ENCODE data around the gene HIVEP3. TPM values are rescaled to one million over a fixed set of nuclear protein-coding genes. Genes with fewer than 3 reads are reported as not detected.

HIVEP3 gene
- total RNA-seq, 1 donor from 2014 or later, result 0.37 TPM

DNA sequence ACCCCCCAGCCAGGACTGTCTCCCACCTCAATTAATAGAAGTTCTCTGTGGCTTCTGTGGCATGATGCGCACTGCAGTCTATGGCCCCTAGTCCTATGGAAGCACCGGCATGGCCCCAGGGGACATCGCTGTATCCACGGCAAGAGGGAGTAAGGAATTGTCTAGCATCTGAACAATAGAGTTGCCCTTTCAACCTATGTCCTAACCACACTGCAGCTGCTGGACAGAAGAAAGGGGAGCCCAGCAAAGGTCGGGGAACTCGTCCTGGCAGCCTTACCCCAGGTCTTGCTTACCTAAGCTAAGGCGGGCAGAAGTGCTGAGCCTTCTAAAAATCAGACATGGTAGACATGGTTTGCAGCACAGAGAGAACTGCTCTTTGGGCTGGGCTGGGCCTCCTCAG lies 330.9 kb downstream of the HIVEP3 start:
- Histone ChIP-seq H3K4me2 (no peak overlapping the region), H3K4me1 (no peaks in the 10 kb centered on the region), H3F3A (ENCODE audit: low read depth) (no peaks in the 10 kb centered on the region), H3K9ac (no peak overlapping the region), H3K4me3 (no peak overlapping the region), H3K27ac (no peak overlapping the region), H3K79me2 (ENCODE audit: low read depth) (no peaks in the 10 kb centered on the region), H2AFZ (replicated peaks) (no peak overlapping the region), H3K9me3 (ENCODE audit: low read depth) (no peaks in the 10 kb centered on the region), H4K20me1 (ENCODE audit: low read depth) (no peaks in the 10 kb centered on the region), H3K27me3 (no peaks in the 10 kb centered on the region), H3K36me3 (no peaks in the 10 kb centered on the region)
- TF ChIP-seq EZH2phosphoT487 (IDR thresholded peaks at IDR 0.05), result no peak
- TF ChIP-seq EZH2 (IDR thresholded peaks at IDR 0.05), result no peak
- TF ChIP-seq, protein P1, sequence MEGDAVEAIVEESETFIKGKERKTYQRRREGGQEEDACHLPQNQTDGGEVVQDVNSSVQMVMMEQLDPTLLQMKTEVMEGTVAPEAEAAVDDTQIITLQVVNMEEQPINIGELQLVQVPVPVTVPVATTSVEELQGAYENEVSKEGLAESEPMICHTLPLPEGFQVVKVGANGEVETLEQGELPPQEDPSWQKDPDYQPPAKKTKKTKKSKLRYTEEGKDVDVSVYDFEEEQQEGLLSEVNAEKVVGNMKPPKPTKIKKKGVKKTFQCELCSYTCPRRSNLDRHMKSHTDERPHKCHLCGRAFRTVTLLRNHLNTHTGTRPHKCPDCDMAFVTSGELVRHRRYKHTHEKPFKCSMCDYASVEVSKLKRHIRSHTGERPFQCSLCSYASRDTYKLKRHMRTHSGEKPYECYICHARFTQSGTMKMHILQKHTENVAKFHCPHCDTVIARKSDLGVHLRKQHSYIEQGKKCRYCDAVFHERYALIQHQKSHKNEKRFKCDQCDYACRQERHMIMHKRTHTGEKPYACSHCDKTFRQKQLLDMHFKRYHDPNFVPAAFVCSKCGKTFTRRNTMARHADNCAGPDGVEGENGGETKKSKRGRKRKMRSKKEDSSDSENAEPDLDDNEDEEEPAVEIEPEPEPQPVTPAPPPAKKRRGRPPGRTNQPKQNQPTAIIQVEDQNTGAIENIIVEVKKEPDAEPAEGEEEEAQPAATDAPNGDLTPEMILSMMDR (IDR thresholded peaks at IDR 0.05), result no peak
- no peak for DNase-seq (ENCODE audit: low spot score)
- no peaks in the 10 kb centered on the region for H3K36me3 Mint-ChIP-seq
- H3K27ac Mint-ChIP-seq, result no peak overlapping the region
- no peaks in the 10 kb centered on the region for H3K9me3 Mint-ChIP-seq
- no peak overlapping the region for H3K4me3 Mint-ChIP-seq
- H3K4me1 Mint-ChIP-seq, result no peaks in the 10 kb centered on the region
- H3K27me3 Mint-ChIP-seq (ENCODE audit: insufficient read depth, low read depth), result peaks cover 2% of the 10 kb centered on the region

DNA sequence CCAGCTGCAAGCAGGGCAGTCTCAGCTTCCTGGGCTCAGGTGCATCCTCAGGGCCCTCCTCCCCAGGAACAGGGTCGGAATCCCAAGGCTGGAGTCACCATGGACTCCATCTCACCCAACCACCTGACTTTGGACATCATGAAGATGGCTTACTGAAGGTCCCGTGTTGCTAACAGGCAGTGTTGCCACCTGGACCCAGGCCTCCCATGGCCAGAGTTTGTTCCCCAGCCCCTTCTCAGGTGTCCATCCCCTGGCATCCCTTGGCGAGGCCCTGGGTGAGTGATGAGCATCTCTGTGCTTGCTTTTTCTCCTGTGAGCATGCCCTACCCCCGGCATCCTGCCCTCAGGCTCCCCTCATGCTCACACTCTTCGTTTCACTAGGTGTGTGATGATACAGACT lies 332.5 kb downstream of the HIVEP3 start:
- no peak overlapping the region for H3K9ac ChIP-seq
- no peaks in the 10 kb centered on the region for H3K36me3 ChIP-seq
- Mint-ChIP-seq H3K27me3 (ENCODE audit: insufficient read depth, low read depth) (peaks cover 2% of the 10 kb centered on the region), H3K4me1 (no peaks in the 10 kb centered on the region), H3K9me3 (no peaks in the 10 kb centered on the region), H3K4me3 (no peak overlapping the region), H3K36me3 (no peaks in the 10 kb centered on the region), H3K27ac (no peak overlapping the region)
- DNase-seq (ENCODE audit: low spot score), result no peak
- H3K4me1 ChIP-seq, result no peaks in the 10 kb centered on the region
- H3K27ac ChIP-seq, result no peak overlapping the region
- H3K4me2 ChIP-seq, result no peak overlapping the region
- no peak overlapping the region for H2AFZ ChIP-seq (replicated peaks)
- no peaks in the 10 kb centered on the region for H3K9me3 ChIP-seq (ENCODE audit: low read depth)
- no peak overlapping the region for H3K4me3 ChIP-seq
- no peaks in the 10 kb centered on the region for H4K20me1 ChIP-seq (ENCODE audit: low read depth)
- H3K27me3 ChIP-seq, result no peaks in the 10 kb centered on the region
- no peaks in the 10 kb centered on the region for H3F3A ChIP-seq (ENCODE audit: low read depth)
- no peaks in the 10 kb centered on the region for H3K79me2 ChIP-seq (ENCODE audit: low read depth)
- TF ChIP-seq, protein P1 (IDR thresholded peaks at IDR 0.05), result no peak
- TF ChIP-seq EZH2phosphoT487 (IDR thresholded peaks at IDR 0.05) (no peak), EZH2 (IDR thresholded peaks at IDR 0.05) (no peak)

DNA sequence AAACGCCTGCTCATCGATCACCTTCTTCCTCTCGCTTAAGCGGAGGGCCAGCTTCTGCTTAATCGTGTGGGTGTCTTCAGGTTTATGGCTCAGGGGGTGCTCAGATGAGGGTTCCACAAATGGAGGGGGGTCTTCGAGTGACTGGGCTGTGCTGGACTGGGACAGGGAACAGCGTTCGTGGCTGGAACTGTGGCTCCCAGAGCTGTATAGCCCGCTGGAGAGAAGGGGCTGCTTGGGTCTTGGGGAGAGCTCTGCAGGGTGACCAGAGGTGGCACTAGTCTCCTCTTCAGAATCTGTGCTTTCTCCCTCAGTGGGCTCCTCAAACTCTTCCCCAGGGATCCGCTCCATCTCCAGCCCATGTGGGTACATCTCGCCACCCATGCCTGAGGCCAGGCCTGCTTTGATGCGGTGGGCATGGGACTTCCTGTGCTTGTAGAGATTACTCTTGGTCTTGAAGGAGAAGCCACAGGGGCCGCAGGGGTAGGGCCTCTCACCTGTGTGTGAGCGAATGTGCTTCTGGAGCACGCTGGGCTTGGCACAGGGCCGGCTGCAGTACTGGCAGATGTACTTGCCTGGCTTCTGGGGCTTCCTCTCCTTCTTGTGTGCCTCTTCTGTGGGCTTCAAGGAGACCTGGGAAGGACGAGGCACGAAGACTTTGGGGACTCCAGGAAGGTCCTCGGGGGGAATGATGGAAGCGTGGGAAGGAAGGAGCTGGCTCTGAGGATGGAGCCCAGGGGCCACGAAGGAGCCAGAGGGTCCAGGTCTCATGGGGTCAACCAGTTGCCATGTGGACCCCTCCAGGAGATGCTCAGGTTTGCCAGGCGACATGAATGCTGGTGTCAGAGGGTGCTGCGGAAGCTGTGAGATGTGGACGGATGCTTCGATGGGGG lies 334.8 kb downstream of the HIVEP3 start:
- Histone ChIP-seq H3K9me3 (ENCODE audit: low read depth) (no peaks in the 10 kb centered on the region), H3K9ac (no peak overlapping the region), H3K4me1 (no peaks in the 10 kb centered on the region), H3K27ac (no peak overlapping the region), H3K27me3 (no peaks in the 10 kb centered on the region), H3K36me3 (no peaks in the 10 kb centered on the region), H3F3A (ENCODE audit: low read depth) (no peaks in the 10 kb centered on the region), H4K20me1 (ENCODE audit: low read depth) (no peaks in the 10 kb centered on the region), H3K4me2 (no peak overlapping the region), H2AFZ (replicated peaks) (no peak overlapping the region), H3K79me2 (ENCODE audit: low read depth) (no peaks in the 10 kb centered on the region), H3K4me3 (no peak overlapping the region)
- H3K4me3 Mint-ChIP-seq, result no peak overlapping the region
- H3K4me1 Mint-ChIP-seq, result no peaks in the 10 kb centered on the region
- no peak overlapping the region for H3K27ac Mint-ChIP-seq
- no peak for TF ChIP-seq EZH2 (IDR thresholded peaks at IDR 0.05)
- TF ChIP-seq, protein P1 (IDR thresholded peaks at IDR 0.05), result no peak
- no peak for TF ChIP-seq EZH2phosphoT487 (IDR thresholded peaks at IDR 0.05)
- DNase-seq (ENCODE audit: low spot score), result no peak
- no peaks in the 10 kb centered on the region for H3K36me3 Mint-ChIP-seq
- H3K9me3 Mint-ChIP-seq, result no peaks in the 10 kb centered on the region
- H3K27me3 Mint-ChIP-seq (ENCODE audit: insufficient read depth, low read depth), result peaks cover 2% of the 10 kb centered on the region
